Measurements from ENCODE around the gene LMAN2. TPM values are rescaled to one million over a fixed set of nuclear protein-coding genes. Genes with fewer than 3 reads are reported as not detected.

Gene LMAN2
- total and polyA plus RNA-seq, 2 experiments from 2014 or later = 153 to 227 TPM

- H3K4me1 Mint-ChIP-seq = peaks cover 37% of the 10 kb centered on the region
- Histone ChIP-seq H3K79me2 (replicated peaks; ENCODE audit: insufficient read depth) (peaks cover 13% of the 10 kb centered on the region; the same call in 1 of the 2 replicates), H3K36me3 (ENCODE audit: insufficient read depth) (peaks cover 55% of the 10 kb centered on the region), H3K4me1 (ENCODE audit: insufficient read depth) (peaks cover 30% of the 10 kb centered on the region), H3K27me3 (ENCODE audit: insufficient read depth) (no peaks in the 10 kb centered on the region), H3F3A (replicated peaks; ENCODE audit: low read depth) (peaks cover 32% of the 10 kb centered on the region), H4K20me1 (replicated peaks; ENCODE audit: insufficient read depth) (peaks cover 44% of the 10 kb centered on the region), H3K27ac (ENCODE audit: low read depth) (no peak overlapping the region), H3K4me3 (no peak overlapping the region), H3K9me2 (ENCODE audit: insufficient read depth) (no peaks in the 10 kb centered on the region), H2AFZ (no peak overlapping the region), H3K4me2 (no peak overlapping the region)
- H3K27me3 Mint-ChIP-seq (ENCODE audit: insufficient read depth, low read depth, poor library complexity) = peaks cover 24% of the 10 kb centered on the region
- H3K27ac Mint-ChIP-seq = no peak overlapping the region
- DNase-seq (ENCODE audit: low spot score) (no peak), ATAC-seq (no peak)
- TF ChIP-seq ZNF462 (CRISPR knock-in tag; IDR thresholded peaks at IDR 0.05) (no peak), STAT1 (IDR thresholded peaks at IDR 0.05; ENCODE audit: unreplicated experiment) (no peak), POLR2AphosphoS5 (IDR thresholded peaks at IDR 0.05; ENCODE audit: low read depth) (no peak), EZH2phosphoT487 (IDR thresholded peaks at IDR 0.05; ENCODE audit: unreplicated experiment) (no peak), EZH2 (IDR thresholded peaks at IDR 0.05; ENCODE audit: low read depth, unreplicated experiment) (no peak)
- TF ChIP-seq, protein P1, sequence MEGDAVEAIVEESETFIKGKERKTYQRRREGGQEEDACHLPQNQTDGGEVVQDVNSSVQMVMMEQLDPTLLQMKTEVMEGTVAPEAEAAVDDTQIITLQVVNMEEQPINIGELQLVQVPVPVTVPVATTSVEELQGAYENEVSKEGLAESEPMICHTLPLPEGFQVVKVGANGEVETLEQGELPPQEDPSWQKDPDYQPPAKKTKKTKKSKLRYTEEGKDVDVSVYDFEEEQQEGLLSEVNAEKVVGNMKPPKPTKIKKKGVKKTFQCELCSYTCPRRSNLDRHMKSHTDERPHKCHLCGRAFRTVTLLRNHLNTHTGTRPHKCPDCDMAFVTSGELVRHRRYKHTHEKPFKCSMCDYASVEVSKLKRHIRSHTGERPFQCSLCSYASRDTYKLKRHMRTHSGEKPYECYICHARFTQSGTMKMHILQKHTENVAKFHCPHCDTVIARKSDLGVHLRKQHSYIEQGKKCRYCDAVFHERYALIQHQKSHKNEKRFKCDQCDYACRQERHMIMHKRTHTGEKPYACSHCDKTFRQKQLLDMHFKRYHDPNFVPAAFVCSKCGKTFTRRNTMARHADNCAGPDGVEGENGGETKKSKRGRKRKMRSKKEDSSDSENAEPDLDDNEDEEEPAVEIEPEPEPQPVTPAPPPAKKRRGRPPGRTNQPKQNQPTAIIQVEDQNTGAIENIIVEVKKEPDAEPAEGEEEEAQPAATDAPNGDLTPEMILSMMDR (conservative IDR thresholded peaks at IDR 0.05; ENCODE audit: low read depth in 2 of 2) = no peak
- H3K9me3 Mint-ChIP-seq = no peaks in the 10 kb centered on the region; the same call in 2 of the 3 replicates
- no peak overlapping the region for H3K4me3 Mint-ChIP-seq
- H3K36me3 Mint-ChIP-seq (ENCODE audit: low read depth) = peaks cover 87% of the 10 kb centered on the region
Observed at GRCh38 chr5:177294632-177295031, 56.8 kb downstream of the LMAN2 start.

Measured in GM23338 (cell line).